DMS 273 (cell line): ENCODE results near the gene DLG2.
"Not testable (repeated sequence)": the region's sequence is repeated elsewhere in the genome, so short reads cannot be mapped to it uniquely, and the experiment has no call there.

ENCODE experiments used
- DNase-seq: peaks from one replicate; lab custom pipeline; 2025; ENCODE audit not compliant: unreplicated experiment; lab: John Stamatoyannopoulos, UW

DLG2 gene

DNA sequence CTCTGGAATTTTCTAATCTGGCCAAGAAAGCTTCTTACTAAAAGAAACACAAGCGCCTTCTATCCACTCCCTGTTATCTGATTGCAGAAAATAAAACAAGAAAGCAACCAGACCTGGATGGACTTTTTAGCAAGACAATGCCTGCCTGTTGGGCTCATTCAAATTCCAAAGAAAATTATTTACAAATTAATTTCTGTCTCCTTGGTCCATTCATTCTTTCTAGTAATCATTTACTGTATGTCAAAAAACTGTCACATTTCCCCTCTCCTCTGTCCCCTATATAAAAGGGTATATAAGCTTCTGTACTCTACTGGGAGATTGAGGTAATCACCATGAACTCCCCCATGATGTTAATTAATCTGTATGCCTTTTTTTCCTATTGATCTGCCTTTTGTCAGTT, 279.9 kb downstream of the DLG2 start:
- no peak for DNase-seq

DNA sequence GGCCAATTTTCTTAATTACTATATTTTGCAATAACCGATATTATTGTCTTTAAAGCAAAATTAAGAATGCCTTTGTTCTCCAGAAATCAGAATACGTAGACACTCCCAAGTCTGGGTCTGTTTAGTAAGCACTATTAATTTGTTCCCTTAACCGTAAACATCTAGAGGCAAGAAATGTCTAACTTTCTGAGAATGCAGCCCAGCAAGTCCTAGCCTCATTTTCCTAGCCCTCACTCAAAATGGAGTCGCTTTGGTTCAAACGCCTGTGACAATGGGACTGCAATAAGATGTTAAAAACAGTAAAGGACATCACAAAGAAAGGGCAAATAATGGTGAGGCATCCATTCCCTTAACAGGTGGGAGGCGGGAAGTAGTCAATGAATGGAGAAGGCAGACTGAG, 280.7 kb downstream of the DLG2 start:
- no peak for DNase-seq

DNA sequence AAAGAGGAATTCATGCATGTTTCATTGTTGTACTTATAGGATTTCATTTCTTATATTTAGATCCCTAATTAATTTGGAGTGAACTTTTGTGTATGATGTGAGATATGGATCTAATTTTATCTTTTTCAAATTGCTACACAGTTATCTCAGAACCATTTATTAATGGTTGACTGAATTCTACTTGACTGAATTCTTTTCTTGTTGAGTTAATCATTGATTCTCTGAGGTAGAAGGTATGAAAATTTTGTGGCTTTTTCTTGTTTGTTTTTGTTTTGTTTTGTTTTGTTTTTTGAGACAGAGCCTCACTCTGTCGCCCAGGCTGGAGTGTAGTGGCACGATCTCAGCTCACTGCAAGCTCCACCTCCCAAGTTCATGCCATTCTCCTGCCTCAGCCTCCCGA, 286.3 kb downstream of the DLG2 start:
- not testable (repeated sequence) for DNase-seq

DNA sequence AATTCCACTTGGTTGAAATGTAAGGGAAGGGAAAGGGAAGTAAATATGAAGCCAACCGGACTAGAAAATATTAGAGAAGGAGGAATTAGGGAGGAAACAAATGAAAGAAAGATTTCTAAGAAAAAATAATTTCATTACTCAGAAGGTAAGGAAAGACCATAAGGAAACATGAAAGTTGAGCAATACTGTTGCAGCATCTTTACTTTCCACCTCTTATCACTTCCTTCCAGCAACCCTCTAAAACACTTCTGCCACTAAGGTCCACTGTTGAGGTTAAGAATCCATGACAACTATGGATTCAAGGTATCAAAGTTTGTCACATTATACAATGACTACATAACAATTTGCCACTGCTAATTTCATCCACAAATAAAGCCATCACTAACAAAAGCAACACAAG, 308.6 kb downstream of the DLG2 start:
- DNase-seq = no peak

DNA sequence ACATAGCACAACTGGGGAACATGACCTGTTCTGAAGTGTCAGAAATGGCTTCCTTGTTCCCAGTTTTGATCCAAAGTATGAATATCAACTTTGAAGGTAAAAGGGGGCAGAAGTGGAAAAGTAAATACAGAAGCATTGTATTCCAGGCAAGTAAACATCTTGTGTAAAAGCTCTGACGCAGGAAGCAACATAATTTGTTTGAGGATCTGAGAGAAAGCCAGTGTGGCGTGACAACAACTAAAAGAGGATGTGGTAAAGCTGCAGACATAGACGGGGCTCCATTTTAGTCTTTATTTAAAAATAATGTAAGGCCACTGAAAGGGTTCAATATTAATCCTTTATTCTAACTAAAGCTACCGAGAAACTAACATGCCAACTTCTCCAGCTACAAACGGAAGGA, 310.2 kb downstream of the DLG2 start:
- no peak for DNase-seq

DNA sequence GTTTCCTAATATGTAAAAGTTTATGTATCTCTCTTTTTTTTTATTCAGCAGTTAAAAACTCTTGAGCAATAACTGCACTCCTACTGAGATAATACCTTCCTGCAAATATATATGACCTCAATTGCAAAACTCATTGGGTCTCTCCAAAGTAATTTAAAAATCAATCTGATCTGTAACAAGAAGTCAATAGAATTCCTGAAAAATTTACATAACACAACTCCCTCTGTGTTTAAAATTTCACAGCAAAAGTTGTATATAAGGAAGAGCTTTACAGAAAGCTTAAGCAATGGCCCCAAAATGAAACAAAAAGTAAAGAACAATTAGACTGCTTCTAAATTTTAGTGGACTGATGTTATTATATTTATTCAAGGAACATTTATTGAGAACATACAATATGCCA, 313.4 kb downstream of the DLG2 start:
- no peak for DNase-seq

DNA sequence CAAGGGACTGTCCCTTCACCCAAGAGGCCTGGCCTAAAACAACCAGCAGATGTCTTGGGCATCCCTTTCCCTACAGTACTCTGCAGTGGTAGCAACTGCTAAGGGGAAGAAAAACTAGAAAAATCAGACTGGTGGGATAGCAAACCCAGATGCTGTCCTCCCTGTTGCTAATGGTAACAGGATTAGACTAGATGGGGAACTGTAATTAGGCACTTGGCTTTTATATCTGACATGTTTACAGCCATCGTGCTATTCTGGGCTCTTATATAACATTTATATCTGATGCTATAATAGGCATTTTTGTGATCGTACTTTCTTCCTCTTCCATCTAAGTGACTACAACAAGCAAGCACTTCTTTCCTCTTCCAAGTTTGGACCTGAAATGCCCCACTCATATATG, 316.7 kb downstream of the DLG2 start:
- DNase-seq = no peak

DNA sequence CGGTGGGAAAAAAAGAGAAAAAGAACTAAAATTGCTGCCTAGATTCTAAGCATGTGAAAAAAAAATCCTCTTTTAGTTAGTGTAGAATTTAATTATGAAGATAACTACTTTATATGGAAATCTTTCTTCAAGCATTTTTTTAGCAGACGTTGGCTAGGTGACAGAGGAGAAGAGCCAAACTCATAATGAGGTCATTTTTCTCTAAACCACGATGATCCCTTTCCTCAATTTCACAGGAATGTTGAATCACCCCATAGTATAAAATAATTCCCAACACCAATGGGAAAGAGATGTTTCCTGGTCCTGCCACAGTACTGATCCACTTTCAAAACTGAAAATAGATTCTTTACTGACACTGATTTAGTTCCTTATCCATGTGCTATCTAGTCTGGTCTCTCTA, 319.8 kb downstream of the DLG2 start:
- no peak for DNase-seq

DNA sequence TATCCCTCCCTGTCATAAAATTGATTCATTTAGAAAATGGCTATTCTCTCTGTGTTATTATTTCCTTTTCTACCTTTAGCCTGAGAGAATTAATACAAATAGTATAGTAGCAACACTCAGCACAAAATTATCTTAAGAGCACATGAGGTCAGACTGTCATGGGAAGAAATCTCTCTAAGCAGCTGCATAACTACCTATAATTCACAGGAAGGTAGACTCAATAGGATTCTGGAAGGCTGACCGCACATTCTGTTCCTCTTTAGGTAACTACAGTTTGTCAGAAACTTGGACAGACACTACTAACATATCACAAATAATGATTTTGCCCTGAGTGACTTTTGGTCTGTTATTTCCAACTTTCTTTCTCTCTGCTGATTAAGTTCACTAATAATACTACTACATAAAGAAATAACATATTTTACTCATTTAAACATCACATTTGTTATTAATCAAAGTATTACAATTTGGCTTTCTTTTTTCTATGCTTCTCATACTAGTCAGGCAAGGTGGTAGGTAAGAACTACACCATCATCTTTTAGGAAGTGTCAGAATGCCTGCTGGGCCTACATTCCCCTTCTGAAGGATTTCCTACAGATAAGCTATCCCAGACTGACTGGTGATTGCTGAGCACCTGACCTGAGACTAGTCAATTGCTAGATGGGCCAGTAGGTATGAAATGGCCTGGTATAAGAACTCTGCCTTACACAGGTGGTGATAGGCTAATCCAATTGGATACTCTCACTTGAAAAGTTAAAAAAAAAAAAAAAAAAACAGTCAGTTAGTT, 325.1 kb downstream of the DLG2 start:
- DNase-seq = no peak

DNA sequence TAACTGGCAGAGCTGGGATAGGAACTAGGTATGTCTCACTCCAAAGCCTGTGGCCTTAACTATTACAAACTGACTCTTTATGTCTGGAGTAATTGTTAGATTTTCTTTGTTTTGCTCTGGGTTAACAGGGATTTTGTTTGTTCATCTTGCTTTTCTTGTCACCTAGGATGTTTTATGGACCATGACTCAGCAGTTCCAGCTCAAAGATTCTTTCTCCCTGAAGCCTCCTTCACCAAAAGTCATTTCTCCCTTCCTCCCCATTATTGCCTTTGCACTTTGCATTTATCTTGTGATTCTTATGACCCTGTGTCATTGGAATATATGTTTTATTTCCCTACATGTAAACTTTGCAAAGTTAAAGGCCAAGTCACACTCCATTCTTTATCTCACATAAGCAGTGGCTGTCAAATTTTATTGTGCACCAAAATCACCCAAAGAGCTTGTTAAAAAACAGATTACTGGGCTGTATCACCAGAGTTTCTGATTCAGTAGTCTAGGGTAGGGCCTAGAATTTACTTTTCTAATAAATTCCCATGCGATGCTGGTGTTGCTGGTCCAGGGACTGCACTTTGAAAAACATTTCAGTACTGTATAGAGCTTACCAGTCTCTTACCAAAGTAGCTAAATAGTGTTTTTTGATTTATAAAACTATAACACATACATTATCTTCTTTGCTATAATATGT, 327.7 kb downstream of the DLG2 start:
- no peak for DNase-seq

DNA sequence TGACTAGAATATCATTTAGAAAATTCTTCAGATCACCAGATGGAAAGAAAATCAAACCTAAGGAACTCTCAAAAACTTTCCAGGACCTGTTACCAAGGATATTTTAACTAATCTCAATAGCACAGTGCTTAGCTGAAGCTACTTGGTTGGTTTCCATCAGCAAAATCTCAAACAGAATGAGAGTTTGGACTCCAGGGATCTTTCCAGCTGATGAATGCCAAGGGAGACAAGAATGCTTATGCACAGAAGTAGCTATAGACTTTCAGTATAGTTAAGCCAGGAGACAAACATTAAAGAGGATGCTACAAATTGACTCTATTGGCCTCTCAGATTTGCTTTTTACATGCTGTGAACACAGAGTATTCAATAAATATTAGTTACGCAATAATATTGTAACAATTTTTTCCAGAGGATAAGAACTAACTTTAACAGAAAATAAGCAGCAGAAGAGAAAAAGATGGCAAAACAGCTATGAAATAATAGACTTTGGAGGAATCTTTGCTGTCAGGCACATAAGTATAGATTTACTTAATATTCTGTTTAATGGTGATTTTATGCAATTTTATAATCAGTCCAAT, 331.4 kb downstream of the DLG2 start:
- no peak for DNase-seq

DNA sequence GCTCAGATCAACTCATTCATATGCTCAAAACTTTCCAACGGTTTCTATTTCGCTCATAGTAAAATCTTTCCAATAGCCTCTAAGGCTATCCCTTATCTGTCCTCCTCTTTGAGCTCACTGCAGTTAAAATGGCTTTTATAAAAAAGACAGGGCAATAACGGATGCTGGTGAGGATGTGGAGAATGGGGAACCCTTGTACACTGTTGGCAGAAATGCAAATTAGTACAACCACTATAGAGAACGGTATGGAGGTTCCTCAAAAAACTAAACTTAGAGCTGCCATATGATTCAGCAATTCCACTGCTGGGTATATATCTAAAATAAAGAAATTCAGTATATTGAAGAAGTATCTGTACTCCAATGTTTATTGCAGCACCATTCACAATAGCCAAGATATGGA, 345.6 kb downstream of the DLG2 start:
- DNase-seq = no peak

DNA sequence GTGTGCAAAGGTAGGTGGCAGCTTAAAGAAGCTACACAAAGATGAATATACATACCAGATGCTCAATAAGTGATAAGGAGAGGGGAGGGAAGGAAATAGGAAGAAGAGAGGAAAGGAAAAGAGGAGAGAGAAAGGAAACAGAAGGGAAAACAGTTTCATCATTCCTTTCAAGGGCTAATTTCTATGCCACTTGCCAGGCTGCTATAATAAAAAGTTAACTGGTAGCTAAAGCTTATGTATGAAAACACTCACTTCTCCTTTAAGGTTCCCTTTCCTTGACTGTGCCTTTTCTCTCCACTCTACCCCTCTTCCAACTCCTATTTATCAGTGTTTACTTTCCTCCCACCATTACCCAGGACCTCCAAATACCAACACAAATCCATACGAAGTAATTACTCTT, 347.9 kb downstream of the DLG2 start:
- no peak for DNase-seq

DNA sequence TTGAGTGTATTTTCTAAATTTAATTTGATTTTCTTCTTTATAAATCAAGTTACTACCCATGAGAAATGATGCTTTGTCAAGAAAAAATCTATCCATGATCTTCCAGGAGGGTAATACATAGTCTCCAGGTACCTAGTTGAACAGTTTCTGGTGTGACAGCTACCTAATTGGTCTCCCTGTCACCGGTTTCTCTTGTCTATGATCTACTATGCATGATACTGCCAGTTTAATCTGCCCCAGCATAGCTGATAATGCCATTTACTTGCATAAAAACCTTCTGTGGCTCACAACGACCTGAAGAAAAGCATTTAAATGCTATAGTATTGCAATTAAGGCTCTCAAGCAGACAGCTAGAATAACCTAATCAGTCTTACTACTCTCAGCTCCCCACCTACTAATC, 349.5 kb downstream of the DLG2 start:
- DNase-seq = no peak

DNA sequence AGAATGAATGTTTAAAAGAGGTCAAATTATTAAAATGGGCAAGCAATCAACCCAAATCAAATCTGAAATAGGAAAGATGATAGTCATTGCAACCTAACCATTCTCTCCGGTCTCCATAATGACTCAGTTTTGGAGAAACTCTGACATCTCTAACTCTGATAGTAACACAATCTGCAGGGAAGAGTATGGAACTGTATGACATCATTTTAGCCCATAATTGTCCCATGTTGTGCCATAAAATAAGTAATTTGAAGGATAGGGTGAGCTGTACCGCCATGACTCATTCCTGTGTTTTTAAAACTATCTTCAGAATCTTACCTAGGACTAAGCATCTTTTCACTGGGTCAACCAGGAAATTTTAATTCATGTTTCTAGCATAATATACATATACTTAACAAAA, 350.8 kb downstream of the DLG2 start:
- no peak for DNase-seq

DNA sequence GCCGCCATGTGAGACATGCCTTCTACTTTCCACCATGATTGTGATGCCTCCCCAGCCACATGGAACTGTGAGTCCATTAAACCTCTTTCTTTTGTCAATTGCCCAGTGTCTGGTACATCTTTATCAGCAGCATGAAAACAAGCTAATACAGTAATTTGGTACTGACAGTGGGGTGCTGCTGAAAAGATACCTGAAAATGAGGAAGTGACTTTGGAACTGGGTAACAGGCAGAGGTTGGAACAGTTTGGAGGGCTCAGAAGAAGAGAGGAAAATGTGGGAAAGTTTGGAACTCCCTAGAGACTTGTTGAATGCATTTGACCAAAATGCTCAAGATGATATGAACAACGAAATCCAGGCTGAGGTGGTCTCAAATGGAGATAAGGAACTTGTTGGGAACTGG, 356.8 kb downstream of the DLG2 start:
- DNase-seq = not testable (repeated sequence)

DNA sequence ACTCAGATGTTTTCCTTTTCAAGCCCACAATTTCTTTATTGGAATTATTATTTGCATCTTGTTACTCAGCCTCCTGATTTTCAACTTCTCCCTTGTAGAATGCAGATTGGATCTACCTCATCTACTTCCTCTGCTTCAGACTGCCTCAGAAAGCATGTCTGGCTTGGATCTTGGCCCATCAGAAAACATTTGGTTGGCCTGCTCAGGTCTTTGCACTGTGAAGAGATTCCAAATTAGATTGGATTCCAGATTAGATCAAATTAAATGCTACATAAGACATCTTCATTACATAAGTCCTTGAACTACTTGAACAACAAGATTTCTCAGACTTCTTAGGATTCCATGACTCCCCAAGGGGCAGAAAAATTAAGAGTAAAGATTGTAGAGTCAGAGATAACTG, 358.0 kb downstream of the DLG2 start:
- no peak for DNase-seq

DNA sequence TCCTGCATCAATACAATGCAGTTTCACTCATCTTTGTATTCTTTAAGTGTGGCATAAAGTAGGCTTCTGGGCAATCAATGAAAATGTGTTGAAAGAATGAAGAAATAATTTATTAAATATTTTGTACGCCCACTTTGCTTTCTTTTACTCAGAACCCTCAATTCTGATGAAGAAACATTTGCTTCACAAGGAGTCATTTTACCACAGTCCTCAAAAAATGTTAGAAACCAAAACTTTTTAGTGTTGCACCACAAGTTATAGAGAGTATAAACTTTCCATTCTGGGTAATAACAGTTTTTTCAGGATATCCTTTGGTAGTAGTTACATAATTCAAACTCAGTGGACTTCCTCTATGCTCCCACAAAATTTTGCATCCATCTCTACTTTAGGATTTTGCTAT, 360.5 kb downstream of the DLG2 start:
- no peak for DNase-seq

DNA sequence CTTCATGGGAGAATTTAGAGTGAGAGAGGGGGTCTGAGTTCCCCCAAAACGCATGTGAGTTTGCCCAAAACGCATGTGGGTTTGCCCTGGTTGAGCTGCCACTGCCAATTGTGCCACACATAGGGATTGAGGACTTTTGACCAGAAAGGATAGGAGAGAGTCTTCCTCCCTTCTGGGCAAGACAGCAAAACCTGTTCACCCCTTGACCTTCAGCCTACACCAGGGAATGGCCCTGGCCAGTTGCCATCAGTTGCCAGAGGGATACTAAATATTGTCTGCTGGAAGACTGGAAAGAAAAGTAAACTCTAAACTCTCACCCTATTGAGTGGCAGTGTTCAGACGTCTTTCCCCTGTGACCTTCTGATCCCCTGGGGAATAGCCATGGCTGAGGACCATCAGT, 363.8 kb downstream of the DLG2 start:
- no peak for DNase-seq

DNA sequence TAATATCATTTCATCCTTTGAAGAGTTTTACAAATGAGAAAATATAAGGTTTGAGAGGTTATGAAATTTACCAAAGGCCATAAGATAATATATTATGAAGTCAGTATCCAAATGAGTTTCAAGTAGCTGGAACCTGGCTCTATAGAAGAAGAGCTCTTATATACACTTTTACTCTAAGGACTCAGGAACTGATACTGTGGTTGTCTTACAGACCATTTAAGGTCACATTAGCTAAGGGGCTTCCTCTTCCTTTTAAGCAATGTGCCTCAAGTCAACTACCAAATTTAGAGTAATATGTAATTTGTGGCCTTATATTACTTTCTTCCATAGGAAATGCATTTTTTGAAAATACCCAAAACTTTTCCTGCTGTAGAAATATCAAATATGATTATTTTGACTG, 369.3 kb downstream of the DLG2 start:
- no peak for DNase-seq

DNA sequence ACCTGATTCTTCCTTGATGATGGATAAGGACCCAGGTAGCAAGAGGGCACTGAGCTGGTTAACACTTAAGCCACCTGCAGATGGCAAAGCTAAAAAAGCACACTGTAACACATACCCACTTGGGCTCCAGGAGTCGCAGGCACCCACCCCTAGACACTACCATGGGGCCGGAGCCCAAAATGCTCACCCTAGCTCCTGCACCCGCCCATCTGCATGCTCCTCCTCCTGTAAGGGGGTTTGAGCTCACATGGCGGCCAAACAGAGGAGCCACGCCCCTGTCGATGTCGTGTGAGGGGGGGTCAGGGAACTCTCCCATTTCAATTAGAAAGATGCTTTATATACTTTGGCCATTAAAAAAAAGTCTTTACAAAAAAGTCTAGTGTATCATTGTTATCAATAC, 370.7 kb downstream of the DLG2 start:
- no peak for DNase-seq

DNA sequence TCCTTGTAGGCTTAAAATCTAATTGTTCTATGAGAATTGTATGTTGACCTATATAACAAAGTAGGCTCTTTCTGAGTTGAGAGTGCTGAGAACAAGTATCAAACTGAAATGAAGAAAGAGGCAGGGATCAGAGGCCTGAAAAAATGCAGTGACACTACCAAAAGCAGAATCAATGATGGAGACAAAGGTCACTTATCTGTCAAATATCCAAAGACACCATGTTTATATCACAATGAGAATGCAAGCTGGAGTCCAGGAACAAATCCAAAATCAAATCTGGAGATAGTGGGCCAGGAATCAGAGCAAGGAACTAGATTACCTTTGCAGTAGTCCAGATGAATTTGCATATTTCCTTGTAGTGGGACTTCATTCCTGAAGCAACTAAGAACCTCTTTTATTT, 377.7 kb downstream of the DLG2 start:
- DNase-seq = no peak

DNA sequence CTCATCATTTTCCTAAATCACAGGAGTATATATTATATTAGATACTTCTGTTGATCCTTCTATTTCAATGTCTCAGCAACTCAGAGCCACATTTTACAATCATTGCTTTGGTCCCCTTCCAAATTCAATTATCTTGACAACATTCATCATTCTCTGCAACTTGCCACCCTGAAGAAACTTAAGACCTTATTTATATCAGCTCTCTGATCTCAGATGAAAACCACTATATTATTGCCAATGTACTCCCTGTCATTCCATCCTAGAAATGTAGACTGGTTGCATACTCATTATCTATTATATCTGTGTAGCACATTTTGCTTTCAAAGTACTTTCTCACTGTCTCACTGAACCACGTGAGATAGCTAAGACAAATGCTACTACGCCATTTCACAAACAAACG, 379.3 kb downstream of the DLG2 start:
- no peak for DNase-seq
